Osteocyte (in vitro differentiated cells): ENCODE data around the gene FZD8. TPM values are rescaled to one million over a fixed set of nuclear protein-coding genes. Genes with fewer than 3 reads are reported as not detected.

ENCODE experiments used
- DNase-seq: peaks from one replicate; pipeline ENCODE4 v3.0.0; 2021; ENCODE audit warnings: mixed read lengths; ENCODE audit not compliant: unreplicated experiment; ENCODE audit errors: extremely low spot score
- H3K27ac Mint-ChIP-seq: one replicate; pipeline ENCODE4 v1.8.0; 2021; ENCODE audit warnings: mild to moderate bottlenecking, mixed read lengths; ENCODE audit not compliant: unreplicated experiment
- H3K27me3 Mint-ChIP-seq: one replicate; pipeline ENCODE4 v1.8.0; 2021; ENCODE audit warnings: mixed read lengths; ENCODE audit not compliant: unreplicated experiment
- H3K36me3 Mint-ChIP-seq: one replicate; pipeline ENCODE4 v1.8.0; 2021; ENCODE audit warnings: mixed read lengths; ENCODE audit not compliant: unreplicated experiment
- H3K4me1 Mint-ChIP-seq: one replicate; pipeline ENCODE4 v1.8.0; 2021; ENCODE audit warnings: mixed read lengths; ENCODE audit not compliant: unreplicated experiment
- H3K4me3 Mint-ChIP-seq: one replicate; pipeline ENCODE4 v1.8.0; 2021; ENCODE audit warnings: mild to moderate bottlenecking, moderate library complexity, mixed read lengths; ENCODE audit not compliant: unreplicated experiment
- H3K9me3 Mint-ChIP-seq: one replicate; pipeline ENCODE4 v1.8.0; 2021; ENCODE audit warnings: mixed read lengths; ENCODE audit not compliant: unreplicated experiment
- CTCF ChIP-seq: fragments of 200-600 bp; sonication (generic); IDR thresholded peaks from 2 replicates; pipeline ENCODE4 v1.5.0; 2021; ENCODE audit warnings: antibody characterized with exemption, mild to moderate bottlenecking, moderate library complexity
- total RNA-seq: library from RNA; stranded (reverse); gene quantifications from 2 replicates; pipeline ENCODE4 v1.2.1, GENCODE V29; 2021

The FZD8 gene
- total RNA-seq, 1 donor from 2014 or later = 28.7 TPM

- no peak for DNase-seq
- peak overlapping the region; percentile 53 for H3K4me3 Mint-ChIP-seq
Measured at GRCh38 chr10:35637462-35637861, 4.6 kb downstream of the FZD8 start.

GRCh38 chr10:35636956-35637355, 5.1 kb downstream of the FZD8 start:
- no peaks in the 10 kb centered on the region for H3K9me3 Mint-ChIP-seq
- DNase-seq = no peak
- no peaks in the 10 kb centered on the region for H3K27me3 Mint-ChIP-seq
- no peak overlapping the region for H3K4me3 Mint-ChIP-seq
- no peaks in the 10 kb centered on the region for H3K36me3 Mint-ChIP-seq
- H3K4me1 Mint-ChIP-seq = peaks cover 33% of the 10 kb centered on the region
- no peak for TF ChIP-seq CTCF
- no peak overlapping the region for H3K27ac Mint-ChIP-seq

More at GRCh38 chr10:35637462-35637861, 4.6 kb downstream of the FZD8 start:
- Mint-ChIP-seq H3K27me3 (no peaks in the 10 kb centered on the region), H3K27ac (no peak overlapping the region), H3K4me1 (peaks cover 33% of the 10 kb centered on the region), H3K36me3 (no peaks in the 10 kb centered on the region), H3K9me3 (no peaks in the 10 kb centered on the region)
- TF ChIP-seq CTCF = no peak

GRCh38 chr10:35635576-35635975, 6.5 kb downstream of the FZD8 start:
- H3K27me3 Mint-ChIP-seq = no peaks in the 10 kb centered on the region
- DNase-seq = no peak
- H3K4me1 Mint-ChIP-seq = peaks cover 33% of the 10 kb centered on the region
- H3K27ac Mint-ChIP-seq = no peak overlapping the region
- no peaks in the 10 kb centered on the region for H3K9me3 Mint-ChIP-seq
- no peak overlapping the region for H3K4me3 Mint-ChIP-seq
- H3K36me3 Mint-ChIP-seq = no peaks in the 10 kb centered on the region
- peak; percentile 94 for TF ChIP-seq CTCF

GRCh38 chr10:35633006-35633980, 8.8 kb downstream of the FZD8 start:
- Mint-ChIP-seq H3K4me1 (peaks cover 22% of the 10 kb centered on the region), H3K36me3 (no peaks in the 10 kb centered on the region), H3K4me3 (no peak overlapping the region), H3K9me3 (no peaks in the 10 kb centered on the region), H3K27me3 (no peaks in the 10 kb centered on the region), H3K27ac (no peak overlapping the region)
- no peak for TF ChIP-seq CTCF
- no peak for DNase-seq

GRCh38 chr10:35632027-35632426, 10.1 kb downstream of the FZD8 start:
- no peaks in the 10 kb centered on the region for H3K27me3 Mint-ChIP-seq
- no peaks in the 10 kb centered on the region for H3K36me3 Mint-ChIP-seq
- no peaks in the 10 kb centered on the region for H3K9me3 Mint-ChIP-seq
- TF ChIP-seq CTCF = peak; percentile 12
- no peak overlapping the region for H3K27ac Mint-ChIP-seq
- H3K4me3 Mint-ChIP-seq = no peak overlapping the region
- peaks cover 12% of the 10 kb centered on the region for H3K4me1 Mint-ChIP-seq
- DNase-seq = no peak
